Effector memory CD4-positive, alpha-beta T cell (primary cell): Measurements from ENCODE around the gene NGDN.
"Not testable (repeated sequence)": the region's sequence is repeated elsewhere in the genome, so short reads cannot be mapped to it uniquely, and the experiment has no call there.

Experiments used
- DNase-seq, 3 donors: peaks; one replicate each; pipeline ENCODE4 v3.0.0-alpha.2; 2020
- H3K27ac ChIP-seq: 2 replicates; pipeline ENCODE4 v1.7.0; 2013; ENCODE audit warnings: mild to moderate bottlenecking, low read length, moderate library complexity; ENCODE audit not compliant: insufficient read depth, poor library complexity, severe bottlenecking
- H3K27me3 ChIP-seq: replicated peaks from 2 replicates; pipeline ENCODE4 v1.7.0; 2013; ENCODE audit warnings: mild to moderate bottlenecking, low read length; ENCODE audit not compliant: insufficient read depth, control insufficient read depth, poor library complexity, severe bottlenecking
- H3K36me3 ChIP-seq: 2 replicates; pipeline ENCODE4 v1.7.0; 2013; ENCODE audit warnings: mild to moderate bottlenecking, low read length, moderate library complexity; ENCODE audit not compliant: control insufficient read depth, insufficient read depth
- H3K4me1 ChIP-seq: 2 replicates; pipeline ENCODE4 v1.7.0; 2013; ENCODE audit warnings: low read length, mild to moderate bottlenecking; ENCODE audit not compliant: control insufficient read depth, insufficient read depth, poor library complexity, severe bottlenecking
- H3K4me3 ChIP-seq: 2 replicates; pipeline ENCODE4 v1.7.0; 2013; ENCODE audit warnings: low read length, low read depth, mild to moderate bottlenecking; ENCODE audit not compliant: insufficient read depth, poor library complexity, severe bottlenecking
- H3K9me3 ChIP-seq: 2 replicates; pipeline ENCODE4 v1.7.0; 2013; ENCODE audit warnings: mild to moderate bottlenecking, low read length, moderate library complexity; ENCODE audit not compliant: control insufficient read depth
- total RNA-seq, 3 donors: gene quantifications; one replicate each; lab custom pipeline; 2026; lab: John Stamatoyannopoulos, UW

The NGDN gene
- 63.0 to 76.9 (median 75.5) reads per million in 3 donors for total RNA-seq

GRCh38 chr14:23469127-23469905 lies at the start of gene NGDN:
NGDN (plus strand) TSS chr14:23469703; CDS start chr14:23469716, 13 bp downstream.
- peak; percentile 80 to 90 (median 87) for DNase-seq
- Histone ChIP-seq H3K4me3 (peak within 1 kb of the TSS; percentile 77), H3K27me3 (no peaks in the 10 kb centered on the region), H3K36me3 (peaks cover 34% of the 10 kb centered on the region), H3K27ac (peak within 1 kb of the TSS; percentile 88), H3K4me1 (peaks cover 7% of the 10 kb centered on the region), H3K9me3 (no peaks in the 10 kb centered on the region)

GRCh38 chr14:23421594-23421993 lies 47.9 kb upstream of the NGDN start:
- H3K36me3 ChIP-seq = no peaks in the 10 kb centered on the region

GRCh38 chr14:23423657-23424056 lies 45.8 kb upstream of the NGDN start:
- Histone ChIP-seq H3K4me3 (no peak overlapping the region), H3K27me3 (no peaks in the 10 kb centered on the region), H3K4me1 (no peaks in the 10 kb centered on the region), H3K27ac (no peak overlapping the region), H3K36me3 (no peaks in the 10 kb centered on the region), H3K9me3 (no peaks in the 10 kb centered on the region)
- no peak for DNase-seq

More at GRCh38 chr14:23421594-23421993, 47.9 kb upstream of the NGDN start:
- no peaks in the 10 kb centered on the region for H3K4me1 ChIP-seq
- DNase-seq = no peak
- no peak overlapping the region for H3K4me3 ChIP-seq
- H3K9me3 ChIP-seq = no peaks in the 10 kb centered on the region
- H3K27me3 ChIP-seq = no peaks in the 10 kb centered on the region
- no peak overlapping the region for H3K27ac ChIP-seq

GRCh38 chr14:23425169-23425568 lies 44.3 kb upstream of the NGDN start:
- Histone ChIP-seq H3K36me3 (no peaks in the 10 kb centered on the region), H3K4me1 (no peaks in the 10 kb centered on the region), H3K4me3 (no peak overlapping the region), H3K27ac (no peak overlapping the region), H3K9me3 (no peaks in the 10 kb centered on the region), H3K27me3 (no peaks in the 10 kb centered on the region)
- DNase-seq = no peak

GRCh38 chr14:23425798-23426197 lies 43.7 kb upstream of the NGDN start:
- not testable (repeated sequence) for H3K4me3 ChIP-seq, H3K27ac ChIP-seq, H3K4me1 ChIP-seq, DNase-seq, H3K27me3 ChIP-seq, H3K9me3 ChIP-seq, H3K36me3 ChIP-seq

GRCh38 chr14:23428686-23429495 lies 40.6 kb upstream of the NGDN start:
- no peaks in the 10 kb centered on the region for H3K27me3 ChIP-seq
- no peaks in the 10 kb centered on the region for H3K9me3 ChIP-seq
- DNase-seq = no peak

GRCh38 chr14:23430016-23430722 lies 39.3 kb upstream of the NGDN start:
- Histone ChIP-seq H3K4me1 (no peaks in the 10 kb centered on the region), H3K4me3 (no peak overlapping the region), H3K36me3 (no peaks in the 10 kb centered on the region), H3K27ac (no peak overlapping the region), H3K9me3 (no peaks in the 10 kb centered on the region), H3K27me3 (no peaks in the 10 kb centered on the region)
- no peak for DNase-seq

More at GRCh38 chr14:23428686-23429495, 40.6 kb upstream of the NGDN start:
- H3K36me3 ChIP-seq = no peaks in the 10 kb centered on the region
- H3K4me3 ChIP-seq = no peak overlapping the region
- no peaks in the 10 kb centered on the region for H3K4me1 ChIP-seq
- no peak overlapping the region for H3K27ac ChIP-seq

GRCh38 chr14:23430723-23431085 lies 38.8 kb upstream of the NGDN start:
- DNase-seq = no peak
- no peaks in the 10 kb centered on the region for H3K4me1 ChIP-seq
- no peaks in the 10 kb centered on the region for H3K36me3 ChIP-seq

GRCh38 chr14:23431486-23431885 lies 38.0 kb upstream of the NGDN start:
- Histone ChIP-seq H3K4me1 (no peaks in the 10 kb centered on the region), H3K9me3 (no peaks in the 10 kb centered on the region), H3K4me3 (no peak overlapping the region), H3K27me3 (no peaks in the 10 kb centered on the region), H3K36me3 (no peaks in the 10 kb centered on the region), H3K27ac (no peak overlapping the region)
- DNase-seq = no peak

More at GRCh38 chr14:23430723-23431085, 38.8 kb upstream of the NGDN start:
- H3K27me3 ChIP-seq = no peaks in the 10 kb centered on the region
- H3K4me3 ChIP-seq = no peak overlapping the region
- H3K9me3 ChIP-seq = no peaks in the 10 kb centered on the region
- H3K27ac ChIP-seq = no peak overlapping the region
